H9 (cell line): ENCODE data around the gene ZSWIM9. TPM values are rescaled to one million over a fixed set of nuclear protein-coding genes. Genes with fewer than 3 reads are reported as not detected.

Experiments
- DNase-seq: peaks from one replicate; pipeline ENCODE4 v3.0.0-alpha.2; 2017
- H2AFZ ChIP-seq: one replicate; pipeline ENCODE4 v1.6.1; 2013; ENCODE audit warnings: mild to moderate bottlenecking, low read length, control low read depth, moderate library complexity
- H2AK5ac ChIP-seq: 2 replicates; pipeline ENCODE4 v1.6.1; 2013; ENCODE audit warnings: low read length, control low read depth, mixed read lengths; ENCODE audit not compliant: insufficient read length
- H2BK120ac ChIP-seq: one replicate; pipeline ENCODE4 v1.6.1; 2013; ENCODE audit warnings: low read depth, mild to moderate bottlenecking, low read length, control low read depth, inconsistent platforms; ENCODE audit not compliant: poor library complexity, severe bottlenecking
- H2BK12ac ChIP-seq: 2 replicates; pipeline ENCODE4 v1.6.1; 2013; ENCODE audit warnings: low read length, control low read depth, mixed read lengths, low read depth; ENCODE audit not compliant: insufficient read length
- H2BK15ac ChIP-seq: 2 replicates; pipeline ENCODE4 v1.6.1; 2013; ENCODE audit warnings: low read depth, low read length, control low read depth
- H2BK20ac ChIP-seq: one replicate; pipeline ENCODE4 v1.6.1; 2013; ENCODE audit warnings: low read depth, mild to moderate bottlenecking, low read length, control low read depth, inconsistent platforms; ENCODE audit not compliant: poor library complexity, severe bottlenecking
- H2BK5ac ChIP-seq: 2 replicates; pipeline ENCODE4 v1.6.1; 2013; ENCODE audit warnings: low read length, control low read depth, mixed read lengths; ENCODE audit not compliant: insufficient read length
- H3K14ac ChIP-seq: 2 replicates; pipeline ENCODE4 v1.6.1; 2013; ENCODE audit warnings: low read length, control low read depth; ENCODE audit not compliant: insufficient read depth
- H3K18ac ChIP-seq: 2 replicates; pipeline ENCODE4 v1.6.1; 2013; ENCODE audit warnings: low read depth, mild to moderate bottlenecking, mixed read lengths, low read length, control low read depth; ENCODE audit not compliant: insufficient read length
- H3K23ac ChIP-seq: 2 replicates; pipeline ENCODE4 v1.6.1; 2013; ENCODE audit warnings: low read length, control low read depth, mixed read lengths, low read depth; ENCODE audit not compliant: insufficient read length
- H3K23me2 ChIP-seq: 2 replicates; pipeline ENCODE4 v1.6.1; 2013; ENCODE audit warnings: low read depth, mild to moderate bottlenecking, mixed read lengths, low read length, control low read depth; ENCODE audit not compliant: insufficient read length, poor library complexity, severe bottlenecking
- H3K27ac ChIP-seq: 2 replicates; pipeline ENCODE4 v1.5.1; 2013; ENCODE audit warnings: low read length, control low read depth, mixed read lengths, low read depth; ENCODE audit not compliant: insufficient read length
- H3K27me3 ChIP-seq: 2 replicates; pipeline ENCODE4 v1.6.1; 2013; ENCODE audit warnings: low read length, control low read depth, inconsistent platforms; ENCODE audit not compliant: insufficient read depth
- H3K4ac ChIP-seq: 2 replicates; pipeline ENCODE4 v1.6.1; 2013; ENCODE audit warnings: low read depth, mild to moderate bottlenecking, control low read depth, inconsistent platforms, low read length, moderate library complexity
- H3K4me1 ChIP-seq: 2 replicates; pipeline ENCODE4 v1.6.1; 2013; ENCODE audit warnings: low read length, control low read depth, inconsistent platforms; ENCODE audit not compliant: insufficient read depth
- H3K4me2 ChIP-seq: 2 replicates; pipeline ENCODE4 v1.6.1; 2013; ENCODE audit warnings: low read length, control low read depth, mixed read lengths; ENCODE audit not compliant: insufficient read length, insufficient read depth
- H3K56ac ChIP-seq: 2 replicates; pipeline ENCODE4 v1.6.1; 2013; ENCODE audit warnings: low read depth, mild to moderate bottlenecking, mixed read lengths, low read length, control low read depth; ENCODE audit not compliant: insufficient read length
- H3K79me1 ChIP-seq: 2 replicates; pipeline ENCODE4 v1.6.1; 2013; ENCODE audit warnings: low read depth, mild to moderate bottlenecking, moderate library complexity, low read length, control low read depth, inconsistent platforms; ENCODE audit not compliant: insufficient read depth, poor library complexity, severe bottlenecking
- H3K79me2 ChIP-seq: 2 replicates; pipeline ENCODE4 v1.6.1; 2013; ENCODE audit warnings: low read length, control low read depth, inconsistent platforms; ENCODE audit not compliant: insufficient read depth
- H3K9ac ChIP-seq: 2 replicates; pipeline ENCODE4 v1.6.1; 2013; ENCODE audit warnings: low read length, control low read depth, mixed read lengths; ENCODE audit not compliant: insufficient read length; ENCODE audit errors: extremely low read depth
- H3K9me3 ChIP-seq: one replicate; pipeline ENCODE4 v1.6.1; 2013; ENCODE audit warnings: low read depth, low read length, inconsistent platforms; ENCODE audit not compliant: control insufficient read depth
- H3T11ph ChIP-seq: one replicate; pipeline ENCODE4 v1.6.1; 2013; ENCODE audit warnings: mild to moderate bottlenecking, low read length, control low read depth, inconsistent platforms
- H4K20me1 ChIP-seq: one replicate; pipeline ENCODE4 v1.6.1; 2013; ENCODE audit not compliant: control insufficient read depth, insufficient read length, insufficient read depth
- H4K5ac ChIP-seq: 2 replicates; pipeline ENCODE4 v1.6.1; 2013; ENCODE audit warnings: low read depth, mild to moderate bottlenecking, mixed read lengths, low read length, control low read depth; ENCODE audit not compliant: insufficient read length
- H4K8ac ChIP-seq: replicated peaks from 2 replicates; pipeline ENCODE4 v1.6.1; 2013; ENCODE audit warnings: low read length, control low read depth, mixed read lengths, low read depth; ENCODE audit not compliant: insufficient read length
- H4K91ac ChIP-seq: 2 replicates; pipeline ENCODE4 v1.6.1; 2013; ENCODE audit warnings: low read depth, mild to moderate bottlenecking, moderate library complexity, mixed read lengths, low read length, control low read depth; ENCODE audit not compliant: insufficient read length
- H3K27ac Mint-ChIP-seq, 3 experiments: 2 replicates in 2 of 3; 3 replicates in 1 of 3; pipeline ENCODE4 v1.8.0; 2020 to 2021; ENCODE audit warnings: mixed read lengths in 3 of 3, mild to moderate bottlenecking in 1 of 3, moderate library complexity in 1 of 3
- H3K27me3 Mint-ChIP-seq: 2 replicates; pipeline ENCODE4 v1.8.0; 2021; ENCODE audit warnings: low read depth, mild to moderate bottlenecking, moderate library complexity, mixed read lengths
- H3K36me3 Mint-ChIP-seq, 3 experiments: 2 replicates in 2 of 3; 3 replicates in 1 of 3; pipeline ENCODE4 v1.8.0; 2020 to 2021; ENCODE audit warnings: low read depth in 3 of 3, mixed read lengths in 3 of 3; ENCODE audit not compliant: insufficient read depth in 1 of 3
- H3K4me1 Mint-ChIP-seq, 2 experiments: 2 replicates each; pipeline ENCODE4 v1.8.0; 2020; ENCODE audit warnings: mixed read lengths in 2 of 2
- H3K4me3 Mint-ChIP-seq, 2 experiments: 2 replicates in 1 of 2; 3 replicates in 1 of 2; pipeline ENCODE4 v1.8.0; 2020 to 2021; ENCODE audit warnings: mild to moderate bottlenecking in 2 of 2, mixed read lengths in 2 of 2, moderate library complexity in 1 of 2
- H3K9me3 Mint-ChIP-seq, 2 experiments: 2 replicates in 1 of 2; 3 replicates in 1 of 2; pipeline ENCODE4 v1.8.0; 2020; ENCODE audit warnings: mild to moderate bottlenecking in 2 of 2, mixed read lengths in 2 of 2, moderate library complexity in 1 of 2
- WGBS: extraction: QIAGEN DNeasy Blood & Tissue Kit; methylation state at CpG from one replicate; pipeline ENCODE4 v1.1.7; 2013; ENCODE audit warnings: missing lambda C conversion rate, low lambda C conversion rate, mixed read lengths; ENCODE audit not compliant: insufficient read length; ENCODE audit errors: extremely low coverage; 5-methylcytosine and 5-hydroxymethylcytosine counted together
- total RNA-seq: library from RNA; stranded (reverse); gene quantifications from 2 replicates; pipeline ENCODE4 v1.2.1, GENCODE V29; 2021
- TF ChIP-seq, protein P1 (sequence below): fragments of 200-600 bp; sonication (generic); conservative IDR thresholded peaks from 3 replicates; pipeline ENCODE4 v1.8.0; 2021; ENCODE audit warnings: antibody characterized with exemption, mild to moderate bottlenecking

Gene ZSWIM9
- total RNA-seq, 1 experiment from 2014 or later = 8.9 TPM

DNA sequence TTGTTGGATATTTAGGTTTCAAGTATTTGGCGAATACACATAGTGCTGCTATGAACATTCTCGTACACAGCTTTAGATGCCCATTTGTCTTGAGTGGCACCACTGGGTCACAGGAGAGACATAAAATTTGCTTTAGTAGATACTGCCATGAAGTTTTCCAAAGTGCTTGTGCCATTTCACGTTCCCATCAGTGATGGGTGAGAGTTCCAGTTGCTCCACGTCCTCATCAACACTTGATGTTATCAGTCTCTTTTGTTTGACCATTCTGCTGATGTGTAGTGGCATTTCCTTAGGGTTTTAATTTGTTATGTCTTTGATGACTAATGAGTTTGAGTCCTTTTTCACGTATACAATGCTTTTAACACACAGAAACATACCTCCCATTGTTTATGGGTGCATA, 11.0 kb downstream of the ZSWIM9 start:
- Histone ChIP-seq H3K27me3 (no peaks in the 10 kb centered on the region), H4K91ac (no peak overlapping the region), H2BK120ac (no peak overlapping the region), H2BK20ac (no peak overlapping the region), H3K79me1 (no peaks in the 10 kb centered on the region), H3K4me1 (no peaks in the 10 kb centered on the region), H4K20me1 (no peaks in the 10 kb centered on the region), H2BK12ac (no peak overlapping the region), H4K5ac (no peak overlapping the region), H2AFZ (no peak overlapping the region), H2AK5ac (no peak overlapping the region), H3K9ac (no peak overlapping the region), H3K56ac (no peak overlapping the region), H3K27ac (no peak overlapping the region), H3K23ac (no peak overlapping the region), H3K4ac (no peak overlapping the region), H3K18ac (no peak overlapping the region), H3K9me3 (peaks cover 8% of the 10 kb centered on the region), H3K4me2 (no peak overlapping the region), H3K79me2 (0 out of 2 replicates have a peak, but pooled peaks cover 2% of the 10 kb centered on the region), H4K8ac (no peak overlapping the region), H3T11ph (no peak overlapping the region), H3K14ac (no peak overlapping the region), H2BK5ac (no peak overlapping the region), H3K23me2 (no peaks in the 10 kb centered on the region), H2BK15ac (no peak overlapping the region)
- Mint-ChIP-seq H3K4me1 (no peaks in the 10 kb centered on the region), H3K36me3 (peaks cover 32 to 53% (median 41%) of the 10 kb centered on the region in 3 experiments), H3K4me3 (no peak overlapping the region), H3K9me3 (peaks cover 16 to 20% of the 10 kb centered on the region in 2 experiments), H3K27me3 (no peaks in the 10 kb centered on the region), H3K27ac (no peak overlapping the region)
- TF ChIP-seq, protein P1, sequence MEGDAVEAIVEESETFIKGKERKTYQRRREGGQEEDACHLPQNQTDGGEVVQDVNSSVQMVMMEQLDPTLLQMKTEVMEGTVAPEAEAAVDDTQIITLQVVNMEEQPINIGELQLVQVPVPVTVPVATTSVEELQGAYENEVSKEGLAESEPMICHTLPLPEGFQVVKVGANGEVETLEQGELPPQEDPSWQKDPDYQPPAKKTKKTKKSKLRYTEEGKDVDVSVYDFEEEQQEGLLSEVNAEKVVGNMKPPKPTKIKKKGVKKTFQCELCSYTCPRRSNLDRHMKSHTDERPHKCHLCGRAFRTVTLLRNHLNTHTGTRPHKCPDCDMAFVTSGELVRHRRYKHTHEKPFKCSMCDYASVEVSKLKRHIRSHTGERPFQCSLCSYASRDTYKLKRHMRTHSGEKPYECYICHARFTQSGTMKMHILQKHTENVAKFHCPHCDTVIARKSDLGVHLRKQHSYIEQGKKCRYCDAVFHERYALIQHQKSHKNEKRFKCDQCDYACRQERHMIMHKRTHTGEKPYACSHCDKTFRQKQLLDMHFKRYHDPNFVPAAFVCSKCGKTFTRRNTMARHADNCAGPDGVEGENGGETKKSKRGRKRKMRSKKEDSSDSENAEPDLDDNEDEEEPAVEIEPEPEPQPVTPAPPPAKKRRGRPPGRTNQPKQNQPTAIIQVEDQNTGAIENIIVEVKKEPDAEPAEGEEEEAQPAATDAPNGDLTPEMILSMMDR = no peak
- no CpG with 5 or more reads among the region's 5 CpGs for WGBS
- no peak for DNase-seq
